GM12801 (cell line): ENCODE results near the gene FBXL16.

Experiments used
- TF ChIP-seq, protein P1 (sequence below): IDR thresholded peaks from one replicate; pipeline ENCODE4 v1.5.1; 2011; ENCODE audit warnings: control low read depth; ENCODE audit not compliant: insufficient read length; ENCODE audit errors: extremely low read depth

The FBXL16 gene

DNA sequence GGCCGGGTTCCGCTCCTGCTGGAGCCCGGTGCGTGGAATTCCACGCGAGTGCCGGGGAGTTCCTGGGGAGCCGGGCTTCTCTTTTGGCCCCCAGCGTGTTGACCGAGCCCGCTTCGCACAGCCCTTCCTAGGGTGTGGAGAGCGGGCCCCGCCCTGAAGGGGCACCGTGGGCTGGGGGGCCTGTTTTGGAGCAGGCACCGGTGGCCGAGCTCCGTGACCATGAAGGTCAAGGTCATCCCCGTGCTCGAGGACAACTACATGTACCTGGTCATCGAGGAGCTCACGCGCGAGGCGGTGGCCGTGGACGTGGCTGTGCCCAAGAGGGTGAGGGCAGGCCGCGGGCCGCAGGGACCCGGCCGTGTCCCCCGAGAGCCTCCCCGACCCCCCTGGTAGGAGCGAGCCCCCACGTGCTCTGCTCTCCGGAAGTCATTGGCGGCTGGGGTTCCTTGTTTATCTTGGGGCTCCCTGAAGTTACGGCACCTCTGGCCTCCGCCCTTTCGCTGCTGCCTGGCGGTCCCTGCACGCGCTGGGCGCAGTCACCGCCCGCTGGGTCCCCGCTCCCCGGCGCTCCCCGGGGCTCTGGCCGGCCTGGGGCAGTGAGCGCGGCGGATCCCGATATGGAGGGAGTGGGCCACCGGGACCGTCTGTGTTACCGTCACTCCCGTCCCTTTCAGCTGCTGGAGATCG, 21.8 kb upstream of the FBXL16 start:
- TF ChIP-seq, protein P1, sequence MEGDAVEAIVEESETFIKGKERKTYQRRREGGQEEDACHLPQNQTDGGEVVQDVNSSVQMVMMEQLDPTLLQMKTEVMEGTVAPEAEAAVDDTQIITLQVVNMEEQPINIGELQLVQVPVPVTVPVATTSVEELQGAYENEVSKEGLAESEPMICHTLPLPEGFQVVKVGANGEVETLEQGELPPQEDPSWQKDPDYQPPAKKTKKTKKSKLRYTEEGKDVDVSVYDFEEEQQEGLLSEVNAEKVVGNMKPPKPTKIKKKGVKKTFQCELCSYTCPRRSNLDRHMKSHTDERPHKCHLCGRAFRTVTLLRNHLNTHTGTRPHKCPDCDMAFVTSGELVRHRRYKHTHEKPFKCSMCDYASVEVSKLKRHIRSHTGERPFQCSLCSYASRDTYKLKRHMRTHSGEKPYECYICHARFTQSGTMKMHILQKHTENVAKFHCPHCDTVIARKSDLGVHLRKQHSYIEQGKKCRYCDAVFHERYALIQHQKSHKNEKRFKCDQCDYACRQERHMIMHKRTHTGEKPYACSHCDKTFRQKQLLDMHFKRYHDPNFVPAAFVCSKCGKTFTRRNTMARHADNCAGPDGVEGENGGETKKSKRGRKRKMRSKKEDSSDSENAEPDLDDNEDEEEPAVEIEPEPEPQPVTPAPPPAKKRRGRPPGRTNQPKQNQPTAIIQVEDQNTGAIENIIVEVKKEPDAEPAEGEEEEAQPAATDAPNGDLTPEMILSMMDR: no peak

DNA sequence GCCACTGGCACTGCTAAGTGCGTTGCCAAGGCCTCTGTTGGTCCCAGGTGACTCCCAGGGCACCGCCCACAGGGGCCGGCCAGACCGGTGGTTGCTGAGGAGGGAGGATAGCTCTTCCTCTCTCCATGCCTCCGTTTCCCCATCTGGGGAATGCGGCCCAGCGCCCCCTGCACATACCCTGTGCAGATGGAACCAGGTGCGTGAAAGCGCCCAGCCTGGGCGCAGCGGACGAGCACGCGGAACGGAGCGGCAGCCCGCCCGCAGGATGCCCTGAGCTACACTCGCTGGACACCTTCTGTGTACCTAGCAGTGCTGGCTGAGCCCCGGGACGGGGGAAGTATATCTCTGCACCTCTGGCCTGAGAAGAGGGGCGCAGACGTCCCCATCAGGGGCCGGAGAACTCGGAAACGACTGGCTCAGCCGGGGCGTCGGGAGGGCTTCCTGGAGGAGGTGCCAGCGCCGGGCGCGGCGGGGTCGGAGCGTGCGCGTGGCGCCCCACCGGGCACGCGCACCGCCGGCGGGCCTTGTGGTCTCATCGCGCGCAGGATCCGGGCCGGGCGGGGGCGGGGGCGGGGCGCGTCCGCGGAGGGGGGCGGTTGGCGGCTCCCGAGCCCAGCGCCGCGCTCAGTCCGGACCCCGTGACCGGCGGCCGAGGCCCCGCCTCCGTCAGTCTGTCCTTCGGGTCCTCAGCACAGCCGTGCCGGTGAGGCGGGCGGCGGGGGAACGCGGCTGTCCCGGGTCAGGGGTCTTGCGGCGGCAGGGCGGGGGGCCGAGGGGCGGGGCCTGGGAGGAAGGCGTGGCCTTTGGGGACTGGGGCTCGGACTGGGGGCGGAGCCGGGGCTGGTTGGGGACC, 21.1 kb upstream of the FBXL16 start, which contains the start of the genes CCDC78 and HAGHL:
Gene CCDC78, minus strand, starts transcription at position 6 of the 853 bp plus-strand sequence. CDS start 76 bp downstream, outside the sequence.
Gene HAGHL, plus strand, starts transcription at position 669 of the 853 bp plus-strand sequence. CDS start 404 bp downstream, outside the sequence.
- TF ChIP-seq, protein P1: no peak

DNA sequence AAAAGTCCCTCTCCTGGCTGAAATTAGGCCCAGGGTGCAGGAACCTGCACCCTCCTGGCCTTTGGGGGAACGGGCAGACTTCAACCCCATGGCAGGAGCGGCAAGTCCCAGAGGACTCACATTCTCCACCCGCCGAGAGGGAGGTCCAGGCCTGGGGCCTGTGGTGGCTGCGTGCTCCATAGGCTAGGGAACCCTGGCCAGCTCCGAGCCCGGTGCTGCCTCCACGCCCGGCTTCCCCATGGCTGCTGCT, 20.5 kb upstream of the FBXL16 start:
- TF ChIP-seq, protein P1: no peak

GRCh38 chr16:725463-726187, 20.0 kb upstream of the FBXL16 start:
- TF ChIP-seq, protein P1: no peak

DNA sequence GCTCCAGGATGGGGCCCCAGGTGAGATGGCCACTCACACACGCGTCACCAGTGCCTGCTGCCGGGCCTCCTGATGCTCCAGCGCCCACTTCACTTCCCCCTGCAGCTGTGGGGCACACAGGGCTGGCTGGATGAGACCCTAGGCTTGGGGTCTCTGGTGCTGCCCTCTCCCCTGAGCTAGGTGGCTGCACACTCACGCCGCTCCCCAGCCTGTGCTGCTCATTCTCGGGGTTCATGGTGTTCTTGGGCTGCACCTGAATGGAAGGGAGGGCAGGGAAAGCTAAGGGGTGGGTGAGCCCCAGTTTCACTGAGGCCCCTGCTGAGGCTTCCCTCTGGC, 19.4 kb upstream of the FBXL16 start:
- TF ChIP-seq, protein P1: no peak

DNA sequence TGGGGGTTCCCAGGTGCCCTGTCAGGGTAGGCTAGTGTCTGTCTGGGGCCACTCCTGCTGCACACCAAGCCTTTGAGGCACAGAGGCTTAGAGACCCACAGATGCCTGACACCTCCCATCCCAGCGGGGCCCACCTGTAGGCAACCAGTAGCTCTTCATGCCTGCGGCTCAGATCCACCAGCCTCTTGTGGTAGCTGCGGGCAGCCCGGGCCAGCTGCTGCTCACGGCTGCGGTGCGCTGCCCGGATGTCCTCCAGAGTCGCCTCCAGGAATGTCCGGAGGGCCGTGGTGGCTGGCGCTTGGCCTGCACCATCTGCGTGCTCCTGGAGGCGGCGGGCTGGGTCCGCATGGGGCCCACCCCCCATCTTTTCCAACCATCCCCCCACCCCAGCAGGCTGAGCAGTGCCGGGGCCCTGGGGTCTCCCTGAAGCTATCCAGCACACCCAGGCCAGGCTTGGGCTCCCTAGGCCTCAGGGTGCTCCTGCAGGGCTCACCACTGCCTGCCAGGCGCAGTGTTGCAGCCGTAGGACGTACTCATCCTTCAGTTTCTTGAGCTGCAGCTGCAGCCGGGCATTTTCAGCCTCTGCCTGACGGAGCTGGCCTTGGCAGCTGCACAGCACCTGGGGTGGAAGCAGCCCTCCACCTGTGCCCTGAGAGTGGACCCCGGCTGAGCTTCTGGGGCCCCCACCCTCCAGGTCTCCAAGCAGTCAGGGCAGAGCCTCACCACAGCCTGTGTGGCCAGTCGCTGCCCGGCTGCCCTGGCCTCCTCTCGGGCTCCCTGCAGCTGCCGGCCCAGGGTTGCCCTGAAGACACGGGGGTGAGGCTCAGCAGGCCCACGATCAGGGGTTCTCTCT, 18.8 kb upstream of the FBXL16 start:
- TF ChIP-seq, protein P1: no peak
